GM12873 (cell line): ENCODE data around the gene PKHD1.

Source experiments
- TF ChIP-seq, protein P1 (sequence below): IDR thresholded peaks from 2 replicates; pipeline ENCODE4 v1.5.1; 2012; ENCODE audit warnings: low read depth, mild to moderate bottlenecking, moderate library complexity, low read length, control low read depth; ENCODE audit not compliant: insufficient read depth; ENCODE audit errors: missing control alignments

PKHD1 gene

GRCh38 chr6:51719297-51719696, 368.1 kb downstream of the PKHD1 start:
- TF ChIP-seq, protein P1, sequence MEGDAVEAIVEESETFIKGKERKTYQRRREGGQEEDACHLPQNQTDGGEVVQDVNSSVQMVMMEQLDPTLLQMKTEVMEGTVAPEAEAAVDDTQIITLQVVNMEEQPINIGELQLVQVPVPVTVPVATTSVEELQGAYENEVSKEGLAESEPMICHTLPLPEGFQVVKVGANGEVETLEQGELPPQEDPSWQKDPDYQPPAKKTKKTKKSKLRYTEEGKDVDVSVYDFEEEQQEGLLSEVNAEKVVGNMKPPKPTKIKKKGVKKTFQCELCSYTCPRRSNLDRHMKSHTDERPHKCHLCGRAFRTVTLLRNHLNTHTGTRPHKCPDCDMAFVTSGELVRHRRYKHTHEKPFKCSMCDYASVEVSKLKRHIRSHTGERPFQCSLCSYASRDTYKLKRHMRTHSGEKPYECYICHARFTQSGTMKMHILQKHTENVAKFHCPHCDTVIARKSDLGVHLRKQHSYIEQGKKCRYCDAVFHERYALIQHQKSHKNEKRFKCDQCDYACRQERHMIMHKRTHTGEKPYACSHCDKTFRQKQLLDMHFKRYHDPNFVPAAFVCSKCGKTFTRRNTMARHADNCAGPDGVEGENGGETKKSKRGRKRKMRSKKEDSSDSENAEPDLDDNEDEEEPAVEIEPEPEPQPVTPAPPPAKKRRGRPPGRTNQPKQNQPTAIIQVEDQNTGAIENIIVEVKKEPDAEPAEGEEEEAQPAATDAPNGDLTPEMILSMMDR: no peak

DNA sequence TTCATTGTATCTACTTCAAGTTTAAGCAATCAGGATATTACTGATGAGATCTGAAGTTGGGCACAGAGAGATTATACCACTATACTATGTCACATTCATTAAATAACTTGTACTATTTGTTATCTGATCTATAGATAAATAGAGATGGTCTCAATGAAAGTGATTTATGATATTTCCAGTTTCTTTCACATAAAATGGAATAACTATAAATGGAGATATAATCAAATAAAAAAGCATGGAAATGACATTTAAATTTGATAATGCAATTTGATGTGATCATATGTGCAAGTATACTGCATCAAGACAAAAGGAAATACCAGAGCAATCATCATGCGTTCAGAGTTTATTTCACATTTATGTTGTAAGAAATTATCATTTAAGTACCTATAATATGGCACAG, 368.9 kb downstream of the PKHD1 start:
- TF ChIP-seq, protein P1: no peak

DNA sequence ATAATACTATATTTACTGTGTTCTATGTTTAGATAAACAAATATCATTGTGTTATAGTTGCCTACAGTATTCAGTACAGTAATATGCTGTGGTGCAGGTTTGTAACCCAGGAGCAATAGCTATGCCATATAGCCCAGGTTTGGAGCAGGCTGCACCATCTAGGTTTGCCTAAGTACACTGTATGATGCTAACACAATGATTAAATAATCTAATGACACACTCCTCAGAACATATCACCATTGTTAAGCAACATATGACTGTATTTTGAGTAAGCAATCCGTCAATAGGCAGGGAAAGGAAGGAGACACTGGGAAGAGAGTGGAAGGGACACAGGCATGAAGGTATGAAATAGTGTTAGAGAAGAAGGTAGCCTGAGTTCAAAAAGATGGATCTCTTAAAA, 369.9 kb downstream of the PKHD1 start:
- TF ChIP-seq, protein P1: no peak

GRCh38 chr6:51711876-51712275, 375.5 kb downstream of the PKHD1 start:
- TF ChIP-seq, protein P1: no peak

GRCh38 chr6:51706086-51706485, 381.3 kb downstream of the PKHD1 start:
- TF ChIP-seq, protein P1: no peak

GRCh38 chr6:51704932-51705540, 382.4 kb downstream of the PKHD1 start:
- TF ChIP-seq, protein P1: no peak

- TF ChIP-seq, protein P1: no peak
Observed at GRCh38 chr6:51702851-51703250, 384.6 kb downstream of the PKHD1 start.
